HepG2 (cell line): ENCODE results near the gene PDE5A. TPM values are rescaled to one million over a fixed set of nuclear protein-coding genes. Genes with fewer than 3 reads are reported as not detected.

Experiments
- ATAC-seq: fragments of 200-7000 bp; cut with Tn5 transposase; 3 replicates; pipeline ENCODE4 v1.9.1; 2020; ENCODE audit warnings: mild to moderate bottlenecking, moderate library complexity
- BruUV-seq: library from RNA; stranded (reverse); fragments of 400-500 nt; replicated peaks from 2 replicates; lab custom pipeline; 2021; lab: Mats Ljungman, UMichigan
- CTCF ChIA-PET: fragments of 300-600 bp; formaldehyde crosslinking; extraction: SDS; loops from one replicate; lab custom pipeline; 2021; ENCODE audit warnings: low total read pairs, inconsistent platforms, low intra/inter-chr PET ratio; lab: Yijun Ruan, JAX
- POLR2A ChIA-PET: fragments of 350-600 bp; sonication (Branson Sonifier 250); formaldehyde crosslinking; loops from one replicate; lab custom pipeline; 2020; ENCODE audit warnings: antibody characterized with exemption, inconsistent platforms; lab: Yijun Ruan, JAX
- DNase-seq: peaks from one replicate; pipeline ENCODE4 v3.0.0-alpha.2; 2015; ENCODE audit warnings: low spot score
- FAIRE-seq: peaks from 3 replicates; lab custom pipeline; 2011; peaks lifted over from hg19 to GRCh38; lab: Jason Lieb, UNC
- H2AFZ ChIP-seq: one replicate; pipeline ENCODE4 v1.6.1; 2011; ENCODE audit warnings: low read length, inconsistent platforms
- H3K27ac ChIP-seq: fragments of 300-600 bp; 3 replicates; pipeline ENCODE4 v1.8.0; 2011; ENCODE audit warnings: mixed run types, mild to moderate bottlenecking, mixed read lengths, low read length, inconsistent platforms; ENCODE audit not compliant: insufficient read depth; ENCODE audit errors: extremely low read length
- H3K27me3 ChIP-seq, 2 experiments: fragments of 200-600 bp in 1 of 2; 2 replicates in 1 of 2; 3 replicates in 1 of 2; pipeline versions ENCODE4 v1.6.0 to v1.8.0; 2011; ENCODE audit warnings: low read length in 2 of 2, mild to moderate bottlenecking in 2 of 2, moderate library complexity in 2 of 2, inconsistent platforms in 1 of 2; ENCODE audit not compliant: insufficient read depth in 2 of 2, control insufficient read depth in 1 of 2
- H3K36me3 ChIP-seq, 2 experiments: fragments of 200-600 bp in 1 of 2; replicated peaks in 1 of 2; 2 replicates in 1 of 2; 3 replicates in 1 of 2; pipeline versions ENCODE4 v1.5.1 to v1.8.0; 2011; ENCODE audit warnings: low read length in 2 of 2, inconsistent platforms in 1 of 2; ENCODE audit not compliant: insufficient read depth in 2 of 2, control insufficient read depth in 1 of 2
- H3K4me1 ChIP-seq: 2 replicates; pipeline ENCODE4 v1.5.1; 2012; ENCODE audit warnings: low read length, inconsistent platforms; ENCODE audit not compliant: insufficient read depth
- H3K4me2 ChIP-seq: 2 replicates; pipeline ENCODE4 v1.6.0; 2011; ENCODE audit warnings: low read depth, low read length, inconsistent platforms
- H3K4me3 ChIP-seq, 3 experiments: fragments of 200-600 bp in 1 of 3; sonication (generic), shearing (Covaris generic) in 1 of 3; replicated peaks in 1 of 3; 2 replicates each; pipeline ENCODE4 v1.5.1; 2011 to 2016; ENCODE audit warnings: low read length in 3 of 3, inconsistent platforms in 2 of 3, low read depth in 2 of 3, mild to moderate bottlenecking in 2 of 3, control low read depth in 1 of 3, mixed read lengths in 1 of 3; ENCODE audit not compliant: insufficient read depth in 1 of 3
- H3K79me2 ChIP-seq: one replicate; pipeline ENCODE4 v1.6.1; 2011; ENCODE audit warnings: low read length, inconsistent platforms; ENCODE audit not compliant: insufficient read depth
- H3K9ac ChIP-seq: 2 replicates; pipeline ENCODE4 v1.6.0; 2011; ENCODE audit warnings: mild to moderate bottlenecking, low read depth, low read length, inconsistent platforms; ENCODE audit not compliant: insufficient read depth
- H3K9me3 ChIP-seq: 2 replicates; pipeline ENCODE4 v1.5.1; 2012; ENCODE audit warnings: mild to moderate bottlenecking, low read length
- H4K20me1 ChIP-seq: 2 replicates; pipeline ENCODE4 v1.6.0; 2011; ENCODE audit warnings: inconsistent platforms, mild to moderate bottlenecking, low read length, moderate library complexity; ENCODE audit not compliant: insufficient read depth
- ARID3A ChIP-seq: IDR thresholded peaks from 2 replicates; pipeline ENCODE4 v1.6.1; 2012; ENCODE audit warnings: low read depth, low read length, improper control_type of control experiment
- DPF2 ChIP-seq: sonication (generic); formaldehyde crosslinking; IDR thresholded peaks from 2 replicates; pipeline ENCODE4 v1.4.0; 2020; ENCODE audit warnings: mild to moderate bottlenecking, low read depth, missing genetic modification reagents, borderline replicate concordance
- E2F5 ChIP-seq: sonication (generic); formaldehyde crosslinking; conservative IDR thresholded peaks from 2 replicates; pipeline ENCODE4 v1.4.0; 2020; ENCODE audit warnings: missing genetic modification reagents
- FOSL1 ChIP-seq: sonication (generic); formaldehyde crosslinking; IDR thresholded peaks from 2 replicates; pipeline ENCODE4 v1.9.0; 2021; ENCODE audit warnings: missing genetic modification reagents, borderline replicate concordance
- FOXJ3 ChIP-seq: sonication (generic); formaldehyde crosslinking; IDR thresholded peaks from 2 replicates; pipeline ENCODE4 v1.4.0; 2020; ENCODE audit warnings: missing genetic modification reagents, mild to moderate bottlenecking, borderline replicate concordance
- LRRFIP1 ChIP-seq: sonication (generic); formaldehyde crosslinking; conservative IDR thresholded peaks from 2 replicates; pipeline ENCODE4 v1.4.0; 2020; ENCODE audit warnings: missing genetic modification reagents
- NR1H2 ChIP-seq: sonication (generic); formaldehyde crosslinking; IDR thresholded peaks from 2 replicates; pipeline ENCODE4 v1.8.1; 2022; ENCODE audit warnings: low read depth, missing genetic modification reagents, borderline replicate concordance
- SMYD3 ChIP-seq: sonication (generic); formaldehyde crosslinking; IDR thresholded peaks from 2 replicates; pipeline ENCODE4 v1.8.1; 2023; ENCODE audit warnings: mild to moderate bottlenecking, missing genetic modification reagents
- ZNF510 ChIP-seq: sonication (generic); formaldehyde crosslinking; IDR thresholded peaks from 2 replicates; pipeline ENCODE4 v1.4.0; 2020; ENCODE audit warnings: low read depth, mild to moderate bottlenecking, missing genetic modification reagents
- ZNF615 ChIP-seq: sonication (generic); formaldehyde crosslinking; IDR thresholded peaks from 2 replicates; pipeline ENCODE4 v1.5.0; 2020; ENCODE audit warnings: mild to moderate bottlenecking, missing genetic modification reagents, borderline replicate concordance
- WGBS: methylation state at CpG from one replicate; pipeline ENCODE4 v1.1.6; 2017; ENCODE audit warnings: low lambda C conversion rate; 5-methylcytosine and 5-hydroxymethylcytosine counted together
- in situ Hi-C: cut with HindIII; loops from 2 replicates; pipeline ENCODE4 v1.10.0; 2017; ENCODE audit warnings: low pct_unique_long_range_greater_than_20kb; ENCODE audit not compliant: extremely low pct_ligation_motif_present
- intact Hi-C: fragments of 100-400 bp; cut with micrococcal nuclease; formaldehyde crosslinking; loops from one replicate; pipeline ENCODE4 v1.10.0; 2022; ENCODE audit not compliant: unreplicated experiment
- polyA plus RNA-seq, 8 experiments: library from polyadenylated mRNA; depleted of rRNA in 3 of 8; stranded (reverse) in 7 of 8; unstranded in 1 of 8; fragments of >200 nt; fragmentation: Illumina TruSeq in 4 of 8; extraction: Trizol in 4 of 8; gene quantifications; 2 replicates each; pipeline versions ENCODE4 v1.2.1 to v1.2.3, GENCODE V29; 2011 to 2016; ENCODE audit warnings: low read depth in 4 of 8, missing spikeins in 1 of 8, mixed read lengths in 1 of 8; ENCODE audit not compliant: insufficient read depth in 1 of 8
- total RNA-seq, 5 experiments: library from RNA; depleted of rRNA; stranded (reverse); fragments of >200 nt; fragmentation: Illumina TruSeq; extraction: Trizol; gene quantifications; 2 replicates each; pipeline ENCODE4 v1.2.3, GENCODE V29; 2016; ENCODE audit warnings: low read depth in 1 of 5

The PDE5A gene
- total and polyA plus RNA-seq, 2 of the 13 experiments (the other 11 are each of a cell fraction or from before 2014, with no cell fraction given), result 0.22 to 0.44 TPM

- TF ChIP-seq E2F5 (CRISPR knock-in tag) (no peak), LRRFIP1 (CRISPR knock-in tag) (no peak)
These were observed 39.4 kb downstream of the PDE5A start (continued) for GRCh38 chr4:119589165-119589564.

- no peak overlapping the region for H2AFZ ChIP-seq
- CTCF ChIA-PET, result no interaction called here
- no peak overlapping the region for H3K9ac ChIP-seq
- H3K27me3 ChIP-seq, result no peaks in the 10 kb centered on the region
- H3K9me3 ChIP-seq, result no peaks in the 10 kb centered on the region
- H4K20me1 ChIP-seq, result no peaks in the 10 kb centered on the region
- DNase-seq, result no peak
- H3K79me2 ChIP-seq, result no peaks in the 10 kb centered on the region
- no peak overlapping the region for H3K4me3 ChIP-seq
- no peaks in the 10 kb centered on the region for H3K4me1 ChIP-seq
- WGBS, result 59% methylated on average over 3 of the region's 3 CpGs
- no peak for ATAC-seq
- no peak overlapping the region for H3K4me2 ChIP-seq
- no peak for FAIRE-seq
- no TSS peak for BruUV-seq
- intact Hi-C loops, result no loop called here
- no peaks in the 10 kb centered on the region for H3K36me3 ChIP-seq
- in situ Hi-C loops, result no loop called here
- POLR2A ChIA-PET, result no interaction called here
- H3K27ac ChIP-seq, result no peak overlapping the region
- no peak for TF ChIP-seq SMYD3 (CRISPR knock-in tag)
- no peak for TF ChIP-seq ZNF615 (CRISPR knock-in tag)
- TF ChIP-seq DPF2 (CRISPR knock-in tag), result no peak
- TF ChIP-seq NR1H2 (CRISPR knock-in tag), result no peak
- TF ChIP-seq ZNF510, result no peak
- TF ChIP-seq ARID3A, result no peak
- TF ChIP-seq FOXJ3 (CRISPR knock-in tag), result no peak
- no peak for TF ChIP-seq FOSL1 (CRISPR knock-in tag)
These were observed 40.8 kb downstream of the PDE5A start for GRCh38 chr4:119587796-119588195.
